ENCODE measurements around the gene ADGRF1. TPM values are rescaled to one million over a fixed set of nuclear protein-coding genes. Genes with fewer than 3 reads are reported as not detected.

The ADGRF1 gene
- total RNA-seq, 2 experiments from 2014 or later: not detected

- H3K4me3 ChIP-seq (ENCODE audit: low read length): no peak overlapping the region
- no peaks in the 10 kb centered on the region for H3K4me1 ChIP-seq (ENCODE audit: insufficient read depth, low read length)
- H3K9me3 Mint-ChIP-seq: no peaks in the 10 kb centered on the region
- CTCF ChIA-PET: interaction anchor here (0.7 kb wide), 1 partner anchor 16 kb away, joined by 3 read pairs; no protein-coding TSS in a partner anchor
- H3K4me1 Mint-ChIP-seq (ENCODE audit: low read depth): no peaks in the 10 kb centered on the region
- H3K36me3 ChIP-seq (ENCODE audit: insufficient read depth, low read length): no peaks in the 10 kb centered on the region
- no peaks in the 10 kb centered on the region for H3K9me3 ChIP-seq (ENCODE audit: control insufficient read depth in 1 of 2, insufficient read depth in 1 of 2, low read length in 2 of 2)
- DNase-seq (no peak), ATAC-seq (ENCODE audit: poor library complexity) (no peak)
- no peak overlapping the region for H3K27ac Mint-ChIP-seq
- no peaks in the 10 kb centered on the region for H3K27me3 ChIP-seq (ENCODE audit: control insufficient read depth in 1 of 2, insufficient read depth in 2 of 2, low read length in 2 of 2)
- H3K36me3 Mint-ChIP-seq (ENCODE audit: low read depth): no peaks in the 10 kb centered on the region
- no peak for TF ChIP-seq CTCF (IDR thresholded peaks at IDR 0.05)
- no peak overlapping the region for H3K27ac ChIP-seq (ENCODE audit: low read depth in 1 of 2, low read length in 2 of 2)
- peaks cover 17% of the 10 kb centered on the region for H3K27me3 Mint-ChIP-seq
- POLR2A ChIA-PET: no interaction called here
- intact Hi-C loops (cut with DNase I, micrococcal nuclease): no loop called here
- H3K4me3 Mint-ChIP-seq: no peak overlapping the region
Measured at GRCh38 chr6:47086051-47086770, 44.1 kb upstream of the ADGRF1 start.

- CTCF ChIA-PET: no interaction called here
Measured at GRCh38 chr6:47084610-47085009, 42.5 kb upstream of the ADGRF1 start.

GRCh38 chr6:47083586-47084047 is 41.5 kb upstream of the ADGRF1 start:
- ChIA-PET CTCF (no interaction called here), POLR2A (no interaction called here)
- intact Hi-C loops (cut with DNase I, micrococcal nuclease): no loop called here
- Histone ChIP-seq H3K27ac (ENCODE audit: low read depth in 1 of 2, low read length in 2 of 2) (no peak overlapping the region), H3K4me1 (ENCODE audit: insufficient read depth, low read length) (no peaks in the 10 kb centered on the region), H3K36me3 (ENCODE audit: insufficient read depth, low read length) (no peaks in the 10 kb centered on the region), H3K9me3 (ENCODE audit: control insufficient read depth in 1 of 2, insufficient read depth in 1 of 2, low read length in 2 of 2) (no peaks in the 10 kb centered on the region), H3K27me3 (ENCODE audit: control insufficient read depth in 1 of 2, insufficient read depth in 2 of 2, low read length in 2 of 2) (no peaks in the 10 kb centered on the region), H3K4me3 (ENCODE audit: low read length) (no peak overlapping the region)
- Mint-ChIP-seq H3K36me3 (ENCODE audit: low read depth) (no peaks in the 10 kb centered on the region), H3K27me3 (peaks cover 17% of the 10 kb centered on the region), H3K27ac (no peak overlapping the region), H3K4me3 (no peak overlapping the region), H3K4me1 (ENCODE audit: low read depth) (no peaks in the 10 kb centered on the region), H3K9me3 (no peaks in the 10 kb centered on the region)
- no peak for DNase-seq
- TF ChIP-seq CTCF (IDR thresholded peaks at IDR 0.05): no peak
- ATAC-seq (ENCODE audit: poor library complexity): no peak

More at GRCh38 chr6:47084610-47085009, 42.5 kb upstream of the ADGRF1 start:
- H3K27ac ChIP-seq (ENCODE audit: low read depth in 1 of 2, low read length in 2 of 2): no peak overlapping the region
- intact Hi-C loops (cut with DNase I, micrococcal nuclease): no loop called here
- DNase-seq: no peak
- H3K36me3 ChIP-seq (ENCODE audit: insufficient read depth, low read length): no peaks in the 10 kb centered on the region
- Mint-ChIP-seq H3K27ac (no peak overlapping the region), H3K36me3 (ENCODE audit: low read depth) (no peaks in the 10 kb centered on the region), H3K4me1 (ENCODE audit: low read depth) (no peaks in the 10 kb centered on the region), H3K4me3 (no peak overlapping the region), H3K9me3 (no peaks in the 10 kb centered on the region), H3K27me3 (peaks cover 17% of the 10 kb centered on the region)
- no peak for ATAC-seq (ENCODE audit: poor library complexity)
- no peaks in the 10 kb centered on the region for H3K4me1 ChIP-seq (ENCODE audit: insufficient read depth, low read length)
- POLR2A ChIA-PET: interaction anchor here (0.6 kb wide), 1 partner anchor 15 kb away, joined by 3 read pairs; no protein-coding TSS in a partner anchor
- no peak overlapping the region for H3K4me3 ChIP-seq (ENCODE audit: low read length)
- no peak for TF ChIP-seq CTCF (IDR thresholded peaks at IDR 0.05)
- H3K27me3 ChIP-seq (ENCODE audit: control insufficient read depth in 1 of 2, insufficient read depth in 2 of 2, low read length in 2 of 2): no peaks in the 10 kb centered on the region
- H3K9me3 ChIP-seq (ENCODE audit: control insufficient read depth in 1 of 2, insufficient read depth in 1 of 2, low read length in 2 of 2): no peaks in the 10 kb centered on the region

All from CD4-positive, alpha-beta T cell (primary cell).